Glutamatergic neuron (in vitro differentiated cells): ENCODE results near the gene B4GALNT3. TPM values are rescaled to one million over a fixed set of nuclear protein-coding genes. Genes with fewer than 3 reads are reported as not detected.

Experiments
- DNase-seq: peaks from one replicate; pipeline ENCODE4 v3.0.0; 2022
- H3K27ac Mint-ChIP-seq: one replicate; pipeline ENCODE4 v1.8.0; 2020; ENCODE audit warnings: mild to moderate bottlenecking, mixed read lengths, inconsistent platforms; ENCODE audit not compliant: unreplicated experiment
- H3K27me3 Mint-ChIP-seq: one replicate; pipeline ENCODE4 v1.8.0; 2020; ENCODE audit warnings: mild to moderate bottlenecking, moderate library complexity, mixed read lengths, inconsistent platforms; ENCODE audit not compliant: unreplicated experiment
- H3K36me3 Mint-ChIP-seq: one replicate; pipeline ENCODE4 v1.8.0; 2020; ENCODE audit warnings: mild to moderate bottlenecking, mixed read lengths, inconsistent platforms; ENCODE audit not compliant: unreplicated experiment
- H3K4me1 Mint-ChIP-seq: one replicate; pipeline ENCODE4 v1.8.0; 2020; ENCODE audit warnings: mild to moderate bottlenecking, low read depth, mixed read lengths, inconsistent platforms; ENCODE audit not compliant: unreplicated experiment
- H3K4me3 Mint-ChIP-seq: one replicate; pipeline ENCODE4 v1.8.0; 2020; ENCODE audit warnings: mild to moderate bottlenecking, mixed read lengths, inconsistent platforms; ENCODE audit not compliant: unreplicated experiment
- H3K9me3 Mint-ChIP-seq: one replicate; pipeline ENCODE4 v1.8.0; 2020; ENCODE audit warnings: mild to moderate bottlenecking, moderate library complexity, mixed read lengths, inconsistent platforms; ENCODE audit not compliant: unreplicated experiment
- CTCF ChIP-seq: fragments of 200-600 bp; sonication (generic); IDR thresholded peaks from one replicate; pipeline ENCODE4 v1.5.0; 2021; ENCODE audit not compliant: partially characterized antibody, unreplicated experiment
- total RNA-seq: library from RNA; stranded (reverse); fragmentation: NEBNext Ultra II Directional; extraction: Animal tissue kit (Norgen Biotek cat#: 25700); gene quantifications from one replicate; pipeline ENCODE4 v1.2.1, GENCODE V29; 2021; ENCODE audit not compliant: unreplicated experiment

The B4GALNT3 gene
- total RNA-seq, 1 donor from 2014 or later: 3.3 TPM

- Mint-ChIP-seq H3K9me3 (peaks cover 21% of the 10 kb centered on the region), H3K36me3 (peaks cover 3% of the 10 kb centered on the region), H3K27me3 (peaks cover 6% of the 10 kb centered on the region), H3K4me1 (peaks cover 55% of the 10 kb centered on the region), H3K4me3 (no peak overlapping the region), H3K27ac (peak overlapping the region; percentile 29)
- TF ChIP-seq CTCF: no peak
- DNase-seq: no peak
Observed at GRCh38 chr12:563250-563781, 103.6 kb downstream of the B4GALNT3 start.

GRCh38 chr12:563787-564298 lies 104.1 kb downstream of the B4GALNT3 start:
- Mint-ChIP-seq H3K4me1 (peaks cover 54% of the 10 kb centered on the region), H3K9me3 (peaks cover 20% of the 10 kb centered on the region), H3K36me3 (peaks cover 3% of the 10 kb centered on the region), H3K27me3 (peaks cover 6% of the 10 kb centered on the region), H3K27ac (peak overlapping the region; percentile 29), H3K4me3 (no peak overlapping the region)
- no peak for DNase-seq
- no peak for TF ChIP-seq CTCF

- peaks cover 3% of the 10 kb centered on the region for H3K36me3 Mint-ChIP-seq
- H3K9me3 Mint-ChIP-seq: peaks cover 14% of the 10 kb centered on the region
- H3K4me1 Mint-ChIP-seq: peaks cover 44% of the 10 kb centered on the region
- no peak overlapping the region for H3K4me3 Mint-ChIP-seq
- no peak for TF ChIP-seq CTCF
- no peak for DNase-seq
- H3K27me3 Mint-ChIP-seq: peaks cover 7% of the 10 kb centered on the region
- H3K27ac Mint-ChIP-seq: peak overlapping the region; percentile 28
Observed at GRCh38 chr12:565161-565560, 105.4 kb downstream of the B4GALNT3 start.

- H3K4me1 Mint-ChIP-seq: peaks cover 39% of the 10 kb centered on the region
- TF ChIP-seq CTCF: no peak
- peaks cover 3% of the 10 kb centered on the region for H3K36me3 Mint-ChIP-seq
- H3K27ac Mint-ChIP-seq: peak overlapping the region; percentile 66
- H3K27me3 Mint-ChIP-seq: peaks cover 5% of the 10 kb centered on the region
- no peak overlapping the region for H3K4me3 Mint-ChIP-seq
- DNase-seq: no peak
- peaks cover 11% of the 10 kb centered on the region for H3K9me3 Mint-ChIP-seq
Observed at GRCh38 chr12:565589-566105, 105.9 kb downstream of the B4GALNT3 start.

- no peak for TF ChIP-seq CTCF
- H3K27me3 Mint-ChIP-seq: peaks cover 5% of the 10 kb centered on the region
- no peak overlapping the region for H3K27ac Mint-ChIP-seq
- no peak for DNase-seq
- no peak overlapping the region for H3K4me3 Mint-ChIP-seq
- H3K9me3 Mint-ChIP-seq: peaks cover 8% of the 10 kb centered on the region
- H3K36me3 Mint-ChIP-seq: peaks cover 3% of the 10 kb centered on the region
- peaks cover 26% of the 10 kb centered on the region for H3K4me1 Mint-ChIP-seq
Observed at GRCh38 chr12:568486-568885, 108.7 kb downstream of the B4GALNT3 start.
